Measurements from ENCODE around the gene PIGO.

- TF ChIP-seq POLR2A (IDR thresholded peaks at IDR 0.05) = no peak
- no peak for TF ChIP-seq CTCF (IDR thresholded peaks at IDR 0.05)
- TF ChIP-seq EP300 (IDR thresholded peaks at IDR 0.05) = no peak
Observed at GRCh38 chr9:35102465-35102768, 6.0 kb upstream of the PIGO start.
